ENCODE data around the gene HINFP. TPM values are rescaled to one million over a fixed set of nuclear protein-coding genes. Genes with fewer than 3 reads are reported as not detected.

HINFP gene
- total and polyA plus RNA-seq, 9 donors, result 15.2 to 27.9 (median 22.4) TPM

DNA sequence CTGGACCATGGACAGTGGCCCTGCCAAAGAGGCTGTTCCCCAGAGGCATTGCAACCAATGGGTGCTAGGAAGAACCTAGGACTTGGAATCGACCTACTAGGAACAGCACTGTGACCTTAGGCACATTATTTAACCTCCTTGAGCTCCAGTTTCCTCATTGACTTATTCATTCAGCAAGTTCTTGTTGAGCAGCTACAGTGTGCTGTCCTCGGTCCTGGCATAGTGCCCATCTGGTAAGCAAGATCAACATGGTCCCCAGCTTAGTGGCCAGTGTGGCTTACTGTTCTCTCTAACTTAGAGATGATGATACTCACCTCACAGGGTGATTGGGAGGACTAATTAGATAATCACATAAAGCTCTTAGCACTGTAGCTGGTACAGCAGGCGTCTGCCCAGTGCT lies 35.7 kb downstream of the HINFP start:
- Histone ChIP-seq H3K4me1 (ENCODE audit: insufficient read depth) (no peaks in the 10 kb centered on the region), H3K4me3 (no peak overlapping the region), H3K9me3 (no peaks in the 10 kb centered on the region), H3K27ac (no peak overlapping the region), H3K36me3 (no peaks in the 10 kb centered on the region), H3K27me3 (no peaks in the 10 kb centered on the region)
- WGBS, 3 donors, result 53 to 61% (median 56%) methylated on average over 3 of the region's 3 CpGs
- no peak for DNase-seq
- intact Hi-C loops (cut with DNase I), result no loop called here
- no peak for TF ChIP-seq POLR2A (IDR thresholded peaks at IDR 0.05)
- TF ChIP-seq, protein P1, sequence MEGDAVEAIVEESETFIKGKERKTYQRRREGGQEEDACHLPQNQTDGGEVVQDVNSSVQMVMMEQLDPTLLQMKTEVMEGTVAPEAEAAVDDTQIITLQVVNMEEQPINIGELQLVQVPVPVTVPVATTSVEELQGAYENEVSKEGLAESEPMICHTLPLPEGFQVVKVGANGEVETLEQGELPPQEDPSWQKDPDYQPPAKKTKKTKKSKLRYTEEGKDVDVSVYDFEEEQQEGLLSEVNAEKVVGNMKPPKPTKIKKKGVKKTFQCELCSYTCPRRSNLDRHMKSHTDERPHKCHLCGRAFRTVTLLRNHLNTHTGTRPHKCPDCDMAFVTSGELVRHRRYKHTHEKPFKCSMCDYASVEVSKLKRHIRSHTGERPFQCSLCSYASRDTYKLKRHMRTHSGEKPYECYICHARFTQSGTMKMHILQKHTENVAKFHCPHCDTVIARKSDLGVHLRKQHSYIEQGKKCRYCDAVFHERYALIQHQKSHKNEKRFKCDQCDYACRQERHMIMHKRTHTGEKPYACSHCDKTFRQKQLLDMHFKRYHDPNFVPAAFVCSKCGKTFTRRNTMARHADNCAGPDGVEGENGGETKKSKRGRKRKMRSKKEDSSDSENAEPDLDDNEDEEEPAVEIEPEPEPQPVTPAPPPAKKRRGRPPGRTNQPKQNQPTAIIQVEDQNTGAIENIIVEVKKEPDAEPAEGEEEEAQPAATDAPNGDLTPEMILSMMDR (IDR thresholded peaks at IDR 0.05), result no peak
- no peak for TF ChIP-seq EP300 (IDR thresholded peaks at IDR 0.05)

- intact Hi-C loops (cut with DNase I), result no loop called here
- no peak overlapping the region for H3K4me3 ChIP-seq
- 91 to 93% (median 92%) methylated on average over 13 of the region's 13 CpGs for WGBS, 3 donors
- TF ChIP-seq EP300 (IDR thresholded peaks at IDR 0.05) (no peak), POLR2A (IDR thresholded peaks at IDR 0.05) (no peak)
- TF ChIP-seq, protein P1 (IDR thresholded peaks at IDR 0.05), result no peak
- H3K27me3 ChIP-seq, result no peaks in the 10 kb centered on the region
- DNase-seq, result no peak
- H3K4me1 ChIP-seq (ENCODE audit: insufficient read depth), result no peaks in the 10 kb centered on the region
- H3K9me3 ChIP-seq, result no peaks in the 10 kb centered on the region
- no peaks in the 10 kb centered on the region for H3K36me3 ChIP-seq
- no peak overlapping the region for H3K27ac ChIP-seq
Measured at GRCh38 chr11:119158467-119158866, 37.1 kb downstream of the HINFP start.

- Histone ChIP-seq H3K9me3 (no peaks in the 10 kb centered on the region), H3K4me1 (ENCODE audit: insufficient read depth) (no peaks in the 10 kb centered on the region), H3K36me3 (no peaks in the 10 kb centered on the region), H3K27me3 (no peaks in the 10 kb centered on the region), H3K27ac (no peak overlapping the region), H3K4me3 (no peak overlapping the region)
- intact Hi-C loops (cut with DNase I), result no loop called here
- 91 to 94% (median 93%) methylated on average over 9 of the region's 9 CpGs for whole genome bisulfite sequencing, 3 donors
- TF ChIP-seq, protein P1 (IDR thresholded peaks at IDR 0.05), result no peak
- TF ChIP-seq POLR2A (IDR thresholded peaks at IDR 0.05) (no peak), EP300 (IDR thresholded peaks at IDR 0.05) (no peak)
- no peak for DNase-seq
Measured at GRCh38 chr11:119160151-119160550, 38.8 kb downstream of the HINFP start.

DNA sequence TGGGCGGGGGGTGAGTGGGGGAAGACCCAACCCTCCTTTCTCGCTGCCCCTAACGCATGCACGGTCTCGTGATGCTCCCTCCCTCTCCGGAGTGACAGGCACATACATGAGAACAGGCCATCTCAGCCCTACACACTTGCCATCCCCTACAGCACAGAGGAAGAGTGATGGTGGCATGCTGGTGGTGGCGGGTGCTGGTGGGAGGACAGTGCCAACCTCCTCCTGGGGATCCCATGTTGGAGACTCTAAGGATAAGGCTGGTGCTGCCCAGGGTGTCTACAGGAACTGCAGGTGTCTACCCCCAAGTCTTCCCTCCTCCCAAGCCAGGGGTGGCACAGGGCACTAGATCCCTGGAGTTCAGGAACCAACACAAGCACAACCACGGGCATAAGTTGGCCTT lies 40.5 kb downstream of the HINFP start:
- TF ChIP-seq, protein P1 (IDR thresholded peaks at IDR 0.05), result no peak
- TF ChIP-seq EP300 (IDR thresholded peaks at IDR 0.05) (no peak), POLR2A (IDR thresholded peaks at IDR 0.05) (no peak)
- DNase-seq, result no peak
- Histone ChIP-seq H3K4me1 (ENCODE audit: insufficient read depth) (no peaks in the 10 kb centered on the region), H3K4me3 (no peak overlapping the region), H3K27ac (no peak overlapping the region), H3K27me3 (no peaks in the 10 kb centered on the region), H3K36me3 (no peaks in the 10 kb centered on the region), H3K9me3 (no peaks in the 10 kb centered on the region)
- WGBS, 3 donors, result 80 to 84% (median 84%) methylated on average over 8 of the region's 8 CpGs
- intact Hi-C loops (cut with DNase I), result no loop called here
